Breast epithelium (tissue), 4 donors: ENCODE measurements around the gene HAGH. TPM values are rescaled to one million over a fixed set of nuclear protein-coding genes. Genes with fewer than 3 reads are reported as not detected.
A peak's percentile ranks its signal among the peaks of the same experiment; 100 is the strongest.

Experiments used
- DNase-seq, 2 donors: peaks; one replicate each; pipeline ENCODE4 v3.0.0-alpha.2; 2019; ENCODE audit warnings: low spot score in 2 of 2
- H3K27ac ChIP-seq, 2 donors: fragments of 200-600 bp; sonication (generic) in 1 of 2; one replicate each; pipeline ENCODE4 v1.5.1; 2016 to 2019; ENCODE audit warnings: mild to moderate bottlenecking in 1 of 2
- H3K27me3 ChIP-seq, 2 donors: fragments of 200-600 bp; sonication (generic) in 1 of 2; one replicate each; pipeline versions ENCODE4 v1.5.1 to v1.6.0; 2017 to 2019; ENCODE audit warnings: control low read depth in 1 of 2, mild to moderate bottlenecking in 1 of 2
- H3K36me3 ChIP-seq: fragments of 200-600 bp; one replicate; pipeline ENCODE4 v1.5.1; 2019
- H3K4me1 ChIP-seq, 2 donors: fragments of 200-600 bp; sonication (generic); one replicate each; pipeline ENCODE4 v1.5.1; 2016 to 2019; ENCODE audit warnings: control low read depth in 1 of 2
- H3K4me3 ChIP-seq, 3 donors: fragments of 200-600 bp; sonication (generic); 1 replicate in 2 of 3; 2 replicates in 1 of 3; pipeline ENCODE4 v1.5.1; 2016 to 2019; ENCODE audit warnings: mild to moderate bottlenecking in 3 of 3, moderate library complexity in 2 of 3
- H3K9me3 ChIP-seq, 2 donors: fragments of 200-600 bp; sonication (generic) in 1 of 2; one replicate each; pipeline ENCODE4 v1.5.1; 2016 to 2019; ENCODE audit warnings: control low read depth in 1 of 2
- POLR2A ChIP-seq: fragments of 450-650 bp; IDR thresholded peaks from one replicate; pipeline ENCODE4 v1.6.1; 2016; ENCODE audit warnings: antibody characterized with exemption, mild to moderate bottlenecking, moderate library complexity
- POLR2AphosphoS5 ChIP-seq, 3 donors: sonication (generic); formaldehyde crosslinking; IDR thresholded peaks; one replicate each; pipeline ENCODE4 v1.6.1; 2017; ENCODE audit warnings: antibody characterized with exemption in 3 of 3
- intact Hi-C: fragments of 100-400 bp; cut with DNase I; formaldehyde crosslinking; loops from one replicate; pipeline ENCODE4 v1.15.1; 2023; ENCODE audit warnings: low total_unique reads
- total RNA-seq, 3 donors: library from RNA; depleted of rRNA; stranded (reverse); fragments of >200 nt; gene quantifications; one replicate each; pipeline ENCODE4 v1.1.0, GENCODE V29; 2016
- TF ChIP-seq, protein P1 (sequence below), 3 donors: fragments of 450-650 bp; IDR thresholded peaks; one replicate each; pipeline ENCODE4 v1.5.1; 2016 to 2017; ENCODE audit warnings: antibody characterized with exemption in 3 of 3, mild to moderate bottlenecking in 3 of 3, moderate library complexity in 3 of 3

The HAGH gene
- total RNA-seq, 3 donors from 2014 or later, result 61.9 to 114 (median 74.7) TPM

DNA sequence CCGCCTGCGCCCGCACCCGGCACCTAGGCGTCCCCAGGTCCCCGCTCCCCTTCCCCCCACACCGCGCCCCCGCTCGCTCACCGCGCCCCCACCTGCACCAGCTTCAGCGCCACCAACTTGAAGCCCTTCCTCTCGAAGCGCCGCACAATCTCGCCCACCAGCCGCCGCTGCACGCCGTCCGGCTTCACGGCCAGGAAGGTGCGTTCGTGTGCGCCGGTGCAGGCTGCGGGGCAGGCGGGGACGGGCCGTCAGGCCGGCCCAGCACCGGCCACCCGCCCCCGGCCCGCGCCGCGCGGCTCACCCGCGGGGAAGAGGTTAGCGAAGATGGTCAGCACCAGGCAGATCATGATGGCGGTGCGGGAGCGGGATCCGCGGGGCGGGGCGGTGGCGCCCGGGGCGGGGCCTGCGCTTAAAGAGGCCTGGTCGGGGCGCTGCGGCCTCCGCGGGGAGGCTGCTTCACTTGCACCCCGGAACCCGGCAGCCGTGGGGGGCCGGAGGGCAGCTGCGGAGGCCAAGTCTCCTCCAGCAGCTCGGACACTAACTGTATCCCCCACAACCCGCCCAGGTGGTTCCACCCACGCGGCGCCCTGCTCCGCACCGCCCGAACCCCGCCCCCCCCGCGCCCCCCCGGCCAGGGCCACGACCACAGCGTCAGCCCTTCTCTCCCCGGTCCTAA, 55.3 kb downstream of the HAGH start, which contains the start of gene NME3:
Gene NME3, minus strand, starts transcription at position 356 of the 676 bp plus-strand sequence. Its CDS starts 9 bp downstream, at position 347.
- H3K9me3 ChIP-seq, result no peaks in the 10 kb centered on the region
- peak; percentile 65 to 79 for DNase-seq
- H3K36me3 ChIP-seq, result no peaks in the 10 kb centered on the region
- peaks cover 16 to 25% of the 10 kb centered on the region in 2 donors for H3K4me1 ChIP-seq
- no peaks in the 10 kb centered on the region for H3K27me3 ChIP-seq
- no peak for TF ChIP-seq POLR2A
- H3K27ac ChIP-seq, result peak within 1 kb of the TSS; percentile 51 to 69
- H3K4me3 ChIP-seq, result peak within 1 kb of the TSS; percentile 91 to 97 (median 94)
- intact Hi-C loops, result no loop called here

DNA sequence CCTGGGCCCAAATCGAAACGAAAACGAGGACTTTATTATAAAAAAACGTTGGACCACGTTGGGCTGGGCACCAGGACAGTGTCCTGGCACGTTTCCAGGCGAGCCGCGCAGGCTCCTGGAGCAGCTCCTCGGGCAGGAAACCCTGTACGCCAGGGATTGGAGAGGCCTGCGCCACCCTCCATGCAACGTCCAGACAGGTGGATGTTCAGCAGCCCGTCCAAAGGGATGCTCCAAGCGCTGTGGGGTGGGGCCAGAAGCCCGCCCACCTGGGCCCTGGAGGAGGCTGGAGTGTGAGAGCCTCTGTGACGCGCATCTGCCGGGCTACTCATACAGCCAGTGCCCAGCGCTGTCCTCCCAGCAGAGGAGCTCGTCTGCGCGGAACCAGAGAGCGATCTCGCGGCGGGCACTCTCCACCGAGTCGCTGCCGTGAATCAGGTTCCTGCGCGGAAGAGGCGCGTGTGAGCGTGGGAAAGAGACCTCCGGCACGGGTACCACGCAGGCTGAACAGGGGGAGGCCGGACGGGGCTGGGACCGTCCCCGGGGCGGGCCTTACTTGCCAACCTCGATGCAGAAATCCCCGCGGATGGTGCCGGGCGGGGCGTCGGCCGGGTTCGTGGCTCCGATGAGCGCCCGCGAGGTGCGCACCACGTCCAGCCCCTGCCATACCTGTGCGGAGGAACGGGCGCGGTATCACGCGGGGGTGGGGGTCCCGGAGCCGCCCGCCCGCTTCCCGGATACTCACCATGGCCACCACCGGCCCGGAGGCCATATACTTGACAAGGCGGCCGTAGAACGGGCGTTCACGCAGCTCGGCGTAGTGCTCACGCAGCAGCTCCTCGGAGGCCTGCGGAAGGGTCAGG, 56.1 kb downstream of the HAGH start:
- Histone ChIP-seq H3K36me3 (no peaks in the 10 kb centered on the region), H3K27ac (peak overlapping the region; percentile 51 to 69), H3K4me3 (peak overlapping the region; percentile 91 to 97 (median 94)), H3K9me3 (no peaks in the 10 kb centered on the region), H3K27me3 (no peaks in the 10 kb centered on the region), H3K4me1 (peaks cover 16 to 25% of the 10 kb centered on the region in 2 donors)
- intact Hi-C loops, result no loop called here
- TF ChIP-seq, protein P1, sequence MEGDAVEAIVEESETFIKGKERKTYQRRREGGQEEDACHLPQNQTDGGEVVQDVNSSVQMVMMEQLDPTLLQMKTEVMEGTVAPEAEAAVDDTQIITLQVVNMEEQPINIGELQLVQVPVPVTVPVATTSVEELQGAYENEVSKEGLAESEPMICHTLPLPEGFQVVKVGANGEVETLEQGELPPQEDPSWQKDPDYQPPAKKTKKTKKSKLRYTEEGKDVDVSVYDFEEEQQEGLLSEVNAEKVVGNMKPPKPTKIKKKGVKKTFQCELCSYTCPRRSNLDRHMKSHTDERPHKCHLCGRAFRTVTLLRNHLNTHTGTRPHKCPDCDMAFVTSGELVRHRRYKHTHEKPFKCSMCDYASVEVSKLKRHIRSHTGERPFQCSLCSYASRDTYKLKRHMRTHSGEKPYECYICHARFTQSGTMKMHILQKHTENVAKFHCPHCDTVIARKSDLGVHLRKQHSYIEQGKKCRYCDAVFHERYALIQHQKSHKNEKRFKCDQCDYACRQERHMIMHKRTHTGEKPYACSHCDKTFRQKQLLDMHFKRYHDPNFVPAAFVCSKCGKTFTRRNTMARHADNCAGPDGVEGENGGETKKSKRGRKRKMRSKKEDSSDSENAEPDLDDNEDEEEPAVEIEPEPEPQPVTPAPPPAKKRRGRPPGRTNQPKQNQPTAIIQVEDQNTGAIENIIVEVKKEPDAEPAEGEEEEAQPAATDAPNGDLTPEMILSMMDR (IDR thresholded peaks at IDR 0.05), result peak in 1 of 3 donors; percentile 8
- peak in 2 of 3 donors; percentile 35 to 41 for TF ChIP-seq POLR2AphosphoS5 (IDR thresholded peaks at IDR 0.05)
- TF ChIP-seq POLR2A, result no peak
- peak; percentile 56 to 67 for DNase-seq

DNA sequence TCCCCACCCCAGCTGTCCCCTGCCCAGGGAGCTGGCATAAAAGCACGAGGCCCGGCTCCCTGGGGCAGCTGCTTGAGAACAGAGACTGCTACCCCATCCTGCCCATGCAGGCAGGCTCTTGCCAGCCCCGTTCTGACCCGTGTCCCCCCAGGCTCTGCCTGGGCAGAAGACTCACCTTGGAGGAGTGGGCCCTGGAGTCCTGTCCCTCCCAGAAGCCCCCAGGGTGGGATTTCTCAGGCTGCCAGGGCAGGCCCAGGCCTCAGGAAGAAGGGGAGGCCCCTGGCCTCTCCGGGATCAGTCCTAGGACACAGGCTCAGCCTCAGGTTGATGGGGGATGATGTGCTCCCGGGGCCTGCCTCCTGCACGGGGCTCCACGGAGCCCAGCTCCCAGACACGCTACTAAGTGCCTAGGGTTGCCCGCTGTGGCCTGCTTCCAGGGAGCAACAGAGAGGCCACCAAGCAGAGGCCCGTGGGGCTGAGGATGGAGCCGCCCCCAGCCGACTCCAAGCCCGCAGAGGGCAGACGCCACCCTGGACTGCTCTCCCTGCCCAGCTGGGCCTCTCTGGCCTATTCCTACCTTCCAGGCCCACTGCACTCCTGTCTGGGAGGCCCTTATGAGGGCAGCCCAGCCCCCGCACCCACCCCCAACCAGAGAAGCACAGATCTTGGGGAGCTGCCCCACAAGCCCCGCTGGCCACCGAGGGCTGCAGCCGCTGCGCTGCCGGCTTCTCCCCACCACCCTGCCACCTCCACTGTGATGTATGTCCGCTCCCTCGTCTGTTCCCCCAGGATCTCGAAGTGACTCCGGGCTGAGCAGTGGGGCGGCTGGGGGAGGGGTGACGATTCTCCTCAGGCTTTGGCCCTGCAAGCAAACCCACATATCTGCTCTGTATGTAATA, 57.0 kb downstream of the HAGH start:
- TF ChIP-seq, protein P1 (IDR thresholded peaks at IDR 0.05), result no peak
- TF ChIP-seq POLR2A, result no peak
- no peak for TF ChIP-seq POLR2AphosphoS5 (IDR thresholded peaks at IDR 0.05)
- peak overlapping the region in 2 of 3 donors; percentile 91 to 94 for H3K4me3 ChIP-seq
- peak overlapping the region; percentile 51 to 69 for H3K27ac ChIP-seq
- H3K9me3 ChIP-seq, result no peaks in the 10 kb centered on the region
- H3K4me1 ChIP-seq, result peaks cover 16 to 21% of the 10 kb centered on the region in 2 donors
- H3K36me3 ChIP-seq, result peaks cover 5% of the 10 kb centered on the region
- H3K27me3 ChIP-seq, result no peaks in the 10 kb centered on the region
- intact Hi-C loops, result no loop called here
- no peak for DNase-seq

DNA sequence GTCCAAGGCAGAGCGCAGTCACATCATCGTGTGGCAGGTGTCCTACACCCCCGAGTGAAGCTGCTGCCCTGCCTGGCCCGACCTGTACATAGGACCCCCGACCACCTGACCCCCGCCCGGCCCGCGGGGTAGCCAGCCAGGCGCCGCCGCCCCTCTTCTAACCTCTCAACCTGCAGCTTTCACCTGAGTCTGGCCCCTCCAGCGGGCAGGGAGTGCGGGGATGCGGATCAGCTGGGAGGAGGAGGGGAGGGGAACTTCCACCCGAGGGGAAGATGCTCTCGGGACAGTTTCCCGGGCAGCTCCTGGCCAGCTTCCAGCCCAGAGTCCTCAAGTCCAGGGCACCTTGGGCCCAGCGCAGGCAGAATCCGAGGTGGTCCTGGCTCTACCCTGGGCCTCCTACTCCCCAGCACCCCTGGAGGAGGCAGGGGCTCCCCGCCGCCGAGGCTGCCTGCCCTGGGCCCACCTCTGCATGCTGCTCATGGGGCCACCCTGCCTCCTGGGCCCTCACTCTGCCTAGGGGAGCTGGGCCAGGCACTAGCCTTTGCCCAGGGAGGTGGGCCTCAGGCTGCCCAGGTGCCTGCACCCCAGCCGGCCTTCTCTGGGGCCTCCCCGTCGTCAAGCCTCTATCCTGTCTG, 57.7 kb downstream of the HAGH start:
- H3K36me3 ChIP-seq, result peaks cover 5% of the 10 kb centered on the region
- no peak for DNase-seq
- TF ChIP-seq POLR2A, result no peak
- no peak for TF ChIP-seq POLR2AphosphoS5 (IDR thresholded peaks at IDR 0.05)
- TF ChIP-seq, protein P1 (IDR thresholded peaks at IDR 0.05), result no peak
- no peak overlapping the region for H3K4me3 ChIP-seq
- H3K4me1 ChIP-seq, result peaks cover 8 to 13% of the 10 kb centered on the region in 2 donors
- intact Hi-C loops, result no loop called here
- no peaks in the 10 kb centered on the region for H3K27me3 ChIP-seq
- peak overlapping the region in 1 of 2 donors; percentile 69 for H3K27ac ChIP-seq
- no peaks in the 10 kb centered on the region for H3K9me3 ChIP-seq
